IPS-18a (cell line): ENCODE results near the gene PRAF2.

Source experiments
- H3K27ac ChIP-seq: one replicate; pipeline ENCODE4 v1.5.1; 2013; ENCODE audit warnings: low read length
- H3K27me3 ChIP-seq: one replicate; pipeline ENCODE4 v1.6.1; 2013; ENCODE audit warnings: mild to moderate bottlenecking, low read length; ENCODE audit not compliant: control insufficient read depth, insufficient read depth
- H3K36me3 ChIP-seq: one replicate; pipeline ENCODE4 v1.6.1; 2013; ENCODE audit warnings: low read depth, low read length; ENCODE audit not compliant: control insufficient read depth
- H3K4me1 ChIP-seq: one replicate; pipeline ENCODE4 v1.6.1; 2013; ENCODE audit warnings: low read depth, low read length; ENCODE audit not compliant: control insufficient read depth
- H3K4me3 ChIP-seq: one replicate; pipeline ENCODE4 v1.5.1; 2013; ENCODE audit warnings: low read length
- H3K9ac ChIP-seq: one replicate; pipeline ENCODE4 v1.6.1; 2013; ENCODE audit warnings: mild to moderate bottlenecking, low read length, moderate library complexity
- H3K9me3 ChIP-seq: one replicate; pipeline ENCODE4 v1.6.1; 2013; ENCODE audit warnings: low read depth, low read length; ENCODE audit not compliant: control insufficient read depth

PRAF2 gene

DNA sequence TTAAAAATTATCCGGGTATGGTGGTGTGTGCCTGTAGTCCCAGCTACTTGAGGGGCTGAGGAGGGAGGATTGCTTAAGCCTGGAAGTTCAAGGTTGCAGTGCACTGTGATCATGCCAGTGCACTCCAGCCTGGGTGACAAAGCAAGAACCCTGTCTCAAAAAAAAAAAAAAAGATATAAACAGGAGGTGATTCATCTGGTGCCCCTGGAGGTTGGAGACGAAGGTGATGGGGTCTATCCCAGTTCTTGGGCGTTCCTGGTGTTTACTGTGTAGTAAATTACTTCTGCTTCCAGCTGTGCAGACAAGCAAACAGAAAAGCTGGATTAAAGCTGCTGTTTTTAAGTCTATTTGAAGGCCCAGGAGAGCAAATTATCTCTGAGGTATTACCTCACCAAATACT is 29.8 kb upstream of the PRAF2 start:
- H3K36me3 ChIP-seq, result no peaks in the 10 kb centered on the region
- H3K9me3 ChIP-seq, result peaks cover 11% of the 10 kb centered on the region
- H3K27me3 ChIP-seq, result no peaks in the 10 kb centered on the region
- H3K27ac ChIP-seq, result no peak overlapping the region
- no peak overlapping the region for H3K9ac ChIP-seq
- no peaks in the 10 kb centered on the region for H3K4me1 ChIP-seq
- no peak overlapping the region for H3K4me3 ChIP-seq

GRCh38 chrX:49102190-49102589 is 28.4 kb upstream of the PRAF2 start:
- H3K36me3 ChIP-seq, result no peaks in the 10 kb centered on the region
- H3K4me1 ChIP-seq, result no peaks in the 10 kb centered on the region
- H3K27me3 ChIP-seq, result no peaks in the 10 kb centered on the region
- peaks cover 11% of the 10 kb centered on the region for H3K9me3 ChIP-seq
- H3K4me3 ChIP-seq, result no peak overlapping the region
- H3K9ac ChIP-seq, result no peak overlapping the region
- H3K27ac ChIP-seq, result no peak overlapping the region

- Histone ChIP-seq H3K9me3 (peaks cover 9% of the 10 kb centered on the region), H3K4me3 (peak overlapping the region; percentile 71), H3K27ac (no peak overlapping the region), H3K9ac (peak overlapping the region; percentile 59), H3K36me3 (no peaks in the 10 kb centered on the region), H3K27me3 (no peaks in the 10 kb centered on the region), H3K4me1 (no peaks in the 10 kb centered on the region)
Measured at GRCh38 chrX:49101629-49101984, 27.8 kb upstream of the PRAF2 start.

- Histone ChIP-seq H3K9ac (peak overlapping the region; percentile 59), H3K27me3 (no peaks in the 10 kb centered on the region), H3K27ac (no peak overlapping the region), H3K4me3 (peak overlapping the region; percentile 71), H3K9me3 (peaks cover 9% of the 10 kb centered on the region), H3K4me1 (no peaks in the 10 kb centered on the region), H3K36me3 (no peaks in the 10 kb centered on the region)
Measured at GRCh38 chrX:49100704-49101628, 27.2 kb upstream of the PRAF2 start.

DNA sequence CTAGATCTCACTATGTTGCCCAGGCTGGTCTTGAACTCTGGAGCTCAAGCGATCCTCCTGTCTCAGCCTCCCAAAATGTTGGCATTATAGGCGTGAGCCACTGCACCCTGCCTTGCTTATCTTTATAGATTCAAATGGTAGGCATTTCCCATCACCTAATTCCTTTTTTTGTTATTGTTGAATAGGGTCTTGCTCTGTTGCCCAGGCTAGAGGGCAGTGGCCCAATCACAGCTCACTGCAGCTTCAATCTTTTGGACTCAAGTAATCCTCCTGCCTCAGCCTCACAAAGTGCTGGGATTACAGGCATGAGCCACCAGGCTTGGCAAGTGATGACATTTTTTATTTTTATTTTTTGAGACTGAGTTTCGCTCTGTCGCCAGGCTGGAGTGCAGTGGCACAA is 22.6 kb upstream of the PRAF2 start:
- Histone ChIP-seq H3K27me3 (no peaks in the 10 kb centered on the region), H3K27ac (no peak overlapping the region), H3K4me1 (no peaks in the 10 kb centered on the region), H3K9ac (no peak overlapping the region), H3K4me3 (no peak overlapping the region), H3K36me3 (no peaks in the 10 kb centered on the region), H3K9me3 (no peaks in the 10 kb centered on the region)

GRCh38 chrX:49089553-49089952 is 15.8 kb upstream of the PRAF2 start:
- no peak overlapping the region for H3K4me3 ChIP-seq
- H3K4me1 ChIP-seq, result no peaks in the 10 kb centered on the region
- no peak overlapping the region for H3K9ac ChIP-seq
- no peaks in the 10 kb centered on the region for H3K27me3 ChIP-seq
- H3K36me3 ChIP-seq, result no peaks in the 10 kb centered on the region
- no peaks in the 10 kb centered on the region for H3K9me3 ChIP-seq
- no peak overlapping the region for H3K27ac ChIP-seq

- Histone ChIP-seq H3K4me3 (no peak overlapping the region), H3K36me3 (no peaks in the 10 kb centered on the region), H3K27ac (no peak overlapping the region), H3K9me3 (no peaks in the 10 kb centered on the region), H3K9ac (no peak overlapping the region), H3K27me3 (no peaks in the 10 kb centered on the region), H3K4me1 (no peaks in the 10 kb centered on the region)
Measured at GRCh38 chrX:49082271-49082871, 8.6 kb upstream of the PRAF2 start.

- Histone ChIP-seq H3K36me3 (no peaks in the 10 kb centered on the region), H3K27me3 (no peaks in the 10 kb centered on the region), H3K4me3 (peak within 1 kb of the TSS; percentile 82), H3K27ac (no peak within 1 kb of the TSS), H3K9ac (peak within 1 kb of the TSS; percentile 69), H3K9me3 (no peaks in the 10 kb centered on the region), H3K4me1 (no peaks in the 10 kb centered on the region)
Measured at GRCh38 chrX:49079489-49080428, 6.0 kb upstream of the PRAF2 start, which contains the start of gene WDR45. Gene WDR45 (minus strand): TSS chrX:49079887. CDS start chrX:49078095, 1,792 bp downstream.

- no peak overlapping the region for H3K4me3 ChIP-seq
- no peaks in the 10 kb centered on the region for H3K27me3 ChIP-seq
- H3K4me1 ChIP-seq, result no peaks in the 10 kb centered on the region
- no peaks in the 10 kb centered on the region for H3K36me3 ChIP-seq
- H3K27ac ChIP-seq, result no peak overlapping the region
- no peak overlapping the region for H3K9ac ChIP-seq
- H3K9me3 ChIP-seq, result no peaks in the 10 kb centered on the region
Measured at GRCh38 chrX:49077941-49078340, 4.1 kb upstream of the PRAF2 start.

- H3K9me3 ChIP-seq, result peaks cover 2% of the 10 kb centered on the region
- H3K36me3 ChIP-seq, result no peaks in the 10 kb centered on the region
- H3K4me1 ChIP-seq, result no peaks in the 10 kb centered on the region
- no peak overlapping the region for H3K4me3 ChIP-seq
- H3K27ac ChIP-seq, result no peak overlapping the region
- no peak overlapping the region for H3K9ac ChIP-seq
- no peaks in the 10 kb centered on the region for H3K27me3 ChIP-seq
Measured at GRCh38 chrX:49075347-49075746, 1.5 kb upstream of the PRAF2 start.

DNA sequence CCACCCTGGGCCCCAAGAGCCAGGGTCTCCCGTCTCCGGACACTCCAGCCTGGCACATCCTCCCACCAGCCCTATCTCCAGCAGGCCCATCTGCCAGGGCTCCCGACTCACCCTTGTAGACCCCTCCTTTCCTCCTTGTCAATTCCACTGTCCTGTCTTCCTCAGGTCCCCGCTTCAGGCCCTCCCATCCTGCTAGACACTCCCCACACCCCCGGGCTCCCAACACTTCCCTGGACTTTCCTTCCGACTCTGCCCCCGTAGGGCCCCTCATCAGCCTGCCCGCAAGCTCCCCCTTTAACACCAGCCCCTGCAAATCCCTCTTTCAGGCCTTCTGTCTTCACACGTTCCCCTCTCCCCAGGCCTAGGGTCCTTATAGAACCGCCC is 1.1 kb downstream of the PRAF2 start:
- Histone ChIP-seq H3K36me3 (no peaks in the 10 kb centered on the region), H3K27ac (no peak overlapping the region), H3K4me3 (peak overlapping the region; percentile 74), H3K4me1 (no peaks in the 10 kb centered on the region), H3K9me3 (peaks cover 2% of the 10 kb centered on the region), H3K9ac (no peak overlapping the region), H3K27me3 (no peaks in the 10 kb centered on the region)
